Astrocyte (in vitro differentiated cells and primary cell): ENCODE measurements around the gene WSB2. TPM values are rescaled to one million over a fixed set of nuclear protein-coding genes. Genes with fewer than 3 reads are reported as not detected.
A peak's percentile ranks its signal among the peaks of the same experiment; 100 is the strongest.

ENCODE experiments used
- DNase-seq: peaks from one replicate; pipeline ENCODE4 v3.0.0-alpha.2; 2010; ENCODE audit warnings: low read depth
- FAIRE-seq: peaks from 2 replicates; lab custom pipeline; 2011; peaks lifted over from hg19 to GRCh38; lab: Jason Lieb, UNC
- H2AFZ ChIP-seq: 2 replicates; pipeline ENCODE4 v1.6.0; 2012; ENCODE audit warnings: low read depth, low read length, inconsistent platforms
- H3K27ac ChIP-seq: 2 replicates; pipeline ENCODE4 v1.5.1; 2011; ENCODE audit warnings: low read depth, low read length, inconsistent platforms
- H3K27me3 ChIP-seq: 2 replicates; pipeline ENCODE4 v1.6.0; 2011; ENCODE audit warnings: low read length, inconsistent platforms; ENCODE audit not compliant: insufficient read depth
- H3K36me3 ChIP-seq: 2 replicates; pipeline ENCODE4 v1.5.1; 2011; ENCODE audit warnings: low read length, inconsistent platforms; ENCODE audit not compliant: insufficient read depth
- H3K4me1 ChIP-seq: 2 replicates; pipeline ENCODE4 v1.5.1; 2011; ENCODE audit warnings: low read length, inconsistent platforms; ENCODE audit not compliant: insufficient read depth
- H3K4me2 ChIP-seq: 2 replicates; pipeline ENCODE4 v1.6.0; 2012; ENCODE audit warnings: low read length, inconsistent platforms
- H3K4me3 ChIP-seq: 2 replicates; pipeline ENCODE4 v1.5.1; 2011; ENCODE audit warnings: low read depth, mild to moderate bottlenecking, low read length, inconsistent platforms; ENCODE audit not compliant: insufficient read depth
- H3K79me2 ChIP-seq: 2 replicates; pipeline ENCODE4 v1.6.0; 2012; ENCODE audit warnings: mild to moderate bottlenecking, low read length, inconsistent platforms; ENCODE audit not compliant: insufficient read depth
- H3K9ac ChIP-seq: 2 replicates; pipeline ENCODE4 v1.6.0; 2012; ENCODE audit warnings: mild to moderate bottlenecking, low read length, inconsistent platforms
- H3K9me3 ChIP-seq: 2 replicates; pipeline ENCODE4 v1.5.1; 2012; ENCODE audit warnings: low read depth, mild to moderate bottlenecking, low read length, inconsistent platforms; ENCODE audit not compliant: insufficient read depth
- H4K20me1 ChIP-seq: 2 replicates; pipeline ENCODE4 v1.6.0; 2012; ENCODE audit warnings: low read length, inconsistent platforms; ENCODE audit not compliant: insufficient read depth
- H3K27ac Mint-ChIP-seq: one replicate; pipeline ENCODE4 v1.8.0; 2021; ENCODE audit warnings: mild to moderate bottlenecking, mixed read lengths; ENCODE audit not compliant: unreplicated experiment
- H3K27me3 Mint-ChIP-seq: one replicate; pipeline ENCODE4 v1.8.0; 2021; ENCODE audit warnings: low read depth, mixed read lengths; ENCODE audit not compliant: unreplicated experiment
- H3K36me3 Mint-ChIP-seq: one replicate; pipeline ENCODE4 v1.8.0; 2021; ENCODE audit warnings: low read depth, mixed read lengths; ENCODE audit not compliant: unreplicated experiment
- H3K4me1 Mint-ChIP-seq: one replicate; pipeline ENCODE4 v1.8.0; 2021; ENCODE audit warnings: low read depth, mixed read lengths; ENCODE audit not compliant: unreplicated experiment
- H3K4me3 Mint-ChIP-seq: one replicate; pipeline ENCODE4 v1.8.0; 2021; ENCODE audit warnings: mild to moderate bottlenecking, moderate library complexity, mixed read lengths; ENCODE audit not compliant: unreplicated experiment
- H3K9me3 Mint-ChIP-seq: one replicate; pipeline ENCODE4 v1.8.0; 2021; ENCODE audit warnings: mild to moderate bottlenecking, mixed read lengths; ENCODE audit not compliant: unreplicated experiment
- EZH2 ChIP-seq: IDR thresholded peaks from 2 replicates; pipeline ENCODE4 v1.6.1; 2012; ENCODE audit warnings: mild to moderate bottlenecking, low read length, inconsistent platforms; ENCODE audit not compliant: insufficient read depth
- total RNA-seq: library from RNA; stranded (reverse); gene quantifications from 2 replicates; pipeline ENCODE4 v1.2.1, GENCODE V29; 2021
- TF ChIP-seq, protein P1 (sequence below): IDR thresholded peaks from 2 replicates; pipeline ENCODE4 v1.5.1; 2011; ENCODE audit warnings: low read depth, mild to moderate bottlenecking, inconsistent platforms, low read length, moderate library complexity; ENCODE audit not compliant: insufficient read depth

The WSB2 gene
- total RNA-seq, 1 donor from 2014 or later = 113 TPM

GRCh38 chr12:118050972-118051910 lies 9.7 kb downstream of the WSB2 start:
- no peak overlapping the region for H3K9ac ChIP-seq
- peaks cover 7% of the 10 kb centered on the region for H3K36me3 ChIP-seq
- no peaks in the 10 kb centered on the region for H3K27me3 ChIP-seq
- Mint-ChIP-seq H3K9me3 (no peaks in the 10 kb centered on the region), H3K36me3 (peaks cover 16% of the 10 kb centered on the region), H3K4me1 (peaks cover 25% of the 10 kb centered on the region), H3K27me3 (no peaks in the 10 kb centered on the region), H3K27ac (peak overlapping the region; percentile 41), H3K4me3 (no peak overlapping the region)
- no peak for DNase-seq
- H3K79me2 ChIP-seq = peaks cover 79% of the 10 kb centered on the region
- H3K27ac ChIP-seq = peak overlapping the region; percentile 86
- FAIRE-seq = no peak
- no peaks in the 10 kb centered on the region for H3K9me3 ChIP-seq
- H4K20me1 ChIP-seq = peaks cover 34% of the 10 kb centered on the region
- H2AFZ ChIP-seq = no peak overlapping the region
- H3K4me3 ChIP-seq = no peak overlapping the region
- TF ChIP-seq EZH2 = no peak
- TF ChIP-seq, protein P1, sequence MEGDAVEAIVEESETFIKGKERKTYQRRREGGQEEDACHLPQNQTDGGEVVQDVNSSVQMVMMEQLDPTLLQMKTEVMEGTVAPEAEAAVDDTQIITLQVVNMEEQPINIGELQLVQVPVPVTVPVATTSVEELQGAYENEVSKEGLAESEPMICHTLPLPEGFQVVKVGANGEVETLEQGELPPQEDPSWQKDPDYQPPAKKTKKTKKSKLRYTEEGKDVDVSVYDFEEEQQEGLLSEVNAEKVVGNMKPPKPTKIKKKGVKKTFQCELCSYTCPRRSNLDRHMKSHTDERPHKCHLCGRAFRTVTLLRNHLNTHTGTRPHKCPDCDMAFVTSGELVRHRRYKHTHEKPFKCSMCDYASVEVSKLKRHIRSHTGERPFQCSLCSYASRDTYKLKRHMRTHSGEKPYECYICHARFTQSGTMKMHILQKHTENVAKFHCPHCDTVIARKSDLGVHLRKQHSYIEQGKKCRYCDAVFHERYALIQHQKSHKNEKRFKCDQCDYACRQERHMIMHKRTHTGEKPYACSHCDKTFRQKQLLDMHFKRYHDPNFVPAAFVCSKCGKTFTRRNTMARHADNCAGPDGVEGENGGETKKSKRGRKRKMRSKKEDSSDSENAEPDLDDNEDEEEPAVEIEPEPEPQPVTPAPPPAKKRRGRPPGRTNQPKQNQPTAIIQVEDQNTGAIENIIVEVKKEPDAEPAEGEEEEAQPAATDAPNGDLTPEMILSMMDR = peak; percentile 14
- H3K4me2 ChIP-seq = peak overlapping the region; percentile 71
- H3K4me1 ChIP-seq = peaks cover 22% of the 10 kb centered on the region

GRCh38 chr12:118046430-118046829 lies 14.5 kb downstream of the WSB2 start:
- DNase-seq = no peak
- Histone ChIP-seq H3K36me3 (peaks cover 31% of the 10 kb centered on the region), H3K9me3 (no peaks in the 10 kb centered on the region), H3K27ac (no peak overlapping the region), H3K27me3 (no peaks in the 10 kb centered on the region), H4K20me1 (peaks cover 38% of the 10 kb centered on the region), H3K4me2 (no peak overlapping the region), H3K9ac (no peak overlapping the region), H3K4me1 (no peaks in the 10 kb centered on the region), H3K4me3 (no peak overlapping the region), H3K79me2 (peaks cover 67% of the 10 kb centered on the region), H2AFZ (no peak overlapping the region)
- peaks cover 8% of the 10 kb centered on the region for H3K4me1 Mint-ChIP-seq
- FAIRE-seq = no peak
- H3K9me3 Mint-ChIP-seq = no peaks in the 10 kb centered on the region
- no peaks in the 10 kb centered on the region for H3K27me3 Mint-ChIP-seq
- peaks cover 21% of the 10 kb centered on the region for H3K36me3 Mint-ChIP-seq
- no peak overlapping the region for H3K27ac Mint-ChIP-seq
- TF ChIP-seq, protein P1 = no peak
- TF ChIP-seq EZH2 = no peak
- no peak overlapping the region for H3K4me3 Mint-ChIP-seq

DNA sequence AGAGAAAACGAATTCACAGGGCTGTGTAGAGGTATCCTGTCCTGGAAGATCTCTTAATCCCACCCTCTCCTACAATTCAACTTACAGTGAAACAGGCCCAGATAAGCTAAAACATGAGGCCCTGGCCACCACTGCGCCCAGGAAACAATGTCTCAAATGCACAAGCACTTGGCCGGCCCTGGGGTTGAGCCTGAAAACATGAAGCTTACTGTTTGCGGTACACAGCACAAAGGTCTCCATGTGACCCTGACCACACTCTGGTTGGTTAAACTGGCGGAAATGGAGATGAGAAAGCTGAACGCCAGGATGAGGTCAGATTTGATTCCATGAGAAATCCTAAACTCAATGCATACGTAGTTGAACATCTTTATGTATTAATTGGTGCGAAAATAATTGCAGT lies 16.4 kb downstream of the WSB2 start:
- FAIRE-seq = no peak
- TF ChIP-seq, protein P1 = no peak
- no peak for TF ChIP-seq EZH2
- H2AFZ ChIP-seq = no peak overlapping the region
- peaks cover 4% of the 10 kb centered on the region for H3K4me1 Mint-ChIP-seq
- peaks cover 16% of the 10 kb centered on the region for H3K36me3 Mint-ChIP-seq
- no peaks in the 10 kb centered on the region for H3K9me3 Mint-ChIP-seq
- no peak for DNase-seq
- H4K20me1 ChIP-seq = peaks cover 46% of the 10 kb centered on the region
- no peaks in the 10 kb centered on the region for H3K4me1 ChIP-seq
- H3K27me3 Mint-ChIP-seq = no peaks in the 10 kb centered on the region
- H3K4me2 ChIP-seq = no peak overlapping the region
- no peak overlapping the region for H3K27ac ChIP-seq
- H3K4me3 ChIP-seq = no peak overlapping the region
- H3K9ac ChIP-seq = no peak overlapping the region
- no peaks in the 10 kb centered on the region for H3K9me3 ChIP-seq
- peaks cover 57% of the 10 kb centered on the region for H3K79me2 ChIP-seq
- peaks cover 41% of the 10 kb centered on the region for H3K36me3 ChIP-seq
- H3K27ac Mint-ChIP-seq = no peak overlapping the region
- no peak overlapping the region for H3K4me3 Mint-ChIP-seq
- no peaks in the 10 kb centered on the region for H3K27me3 ChIP-seq
